PC-3 (cell line): ENCODE measurements around the gene IL9.

Experiments
- EZH2 ChIP-seq: fragments of 300-600 bp; sonication (generic); IDR thresholded peaks from one replicate; pipeline ENCODE4 v1.6.1; 2017; ENCODE audit warnings: antibody characterized with exemption, mild to moderate bottlenecking, low read length; ENCODE audit not compliant: unreplicated experiment
- EZH2phosphoT487 ChIP-seq: fragments of 300-600 bp; sonication (generic); IDR thresholded peaks from 2 replicates; pipeline ENCODE4 v1.6.1; 2018; ENCODE audit warnings: mild to moderate bottlenecking, antibody characterized with exemption, low read length, borderline replicate concordance
- TF ChIP-seq, protein P1 (sequence below): fragments of 300-600 bp; sonication (generic); conservative IDR thresholded peaks from 2 replicates; pipeline ENCODE4 v1.5.1; 2017; ENCODE audit warnings: antibody characterized with exemption, low read depth, mild to moderate bottlenecking, low read length

DNA sequence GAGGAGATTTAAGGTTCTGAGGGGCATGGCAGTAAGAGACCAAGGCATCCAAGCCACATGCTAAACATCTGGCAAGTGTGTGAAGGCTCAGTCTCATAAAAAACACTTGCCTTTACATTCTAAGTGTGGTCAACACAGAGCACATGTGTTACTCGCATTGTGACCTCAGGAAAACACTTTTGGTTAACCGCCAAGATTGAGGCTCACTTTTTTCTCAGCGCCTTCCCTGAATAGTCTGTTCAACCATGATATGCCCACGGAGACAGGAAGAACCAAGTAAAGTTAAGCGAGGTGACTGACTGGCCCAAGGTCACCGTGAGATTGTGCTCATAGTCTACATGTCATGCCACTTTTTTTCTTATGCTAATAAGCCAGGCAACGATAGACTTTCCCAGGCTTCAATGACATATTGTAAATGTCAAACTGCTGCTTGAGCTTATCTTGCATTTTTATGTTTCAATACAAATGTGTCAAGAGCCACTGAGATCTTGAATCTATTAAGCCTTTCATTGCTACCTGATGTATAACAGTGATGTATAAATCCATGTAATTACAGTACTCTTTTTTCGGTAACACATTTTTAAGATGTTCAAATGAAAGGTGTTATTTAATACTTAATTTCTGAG is 21.1 kb upstream of the IL9 start:
- TF ChIP-seq, protein P1, sequence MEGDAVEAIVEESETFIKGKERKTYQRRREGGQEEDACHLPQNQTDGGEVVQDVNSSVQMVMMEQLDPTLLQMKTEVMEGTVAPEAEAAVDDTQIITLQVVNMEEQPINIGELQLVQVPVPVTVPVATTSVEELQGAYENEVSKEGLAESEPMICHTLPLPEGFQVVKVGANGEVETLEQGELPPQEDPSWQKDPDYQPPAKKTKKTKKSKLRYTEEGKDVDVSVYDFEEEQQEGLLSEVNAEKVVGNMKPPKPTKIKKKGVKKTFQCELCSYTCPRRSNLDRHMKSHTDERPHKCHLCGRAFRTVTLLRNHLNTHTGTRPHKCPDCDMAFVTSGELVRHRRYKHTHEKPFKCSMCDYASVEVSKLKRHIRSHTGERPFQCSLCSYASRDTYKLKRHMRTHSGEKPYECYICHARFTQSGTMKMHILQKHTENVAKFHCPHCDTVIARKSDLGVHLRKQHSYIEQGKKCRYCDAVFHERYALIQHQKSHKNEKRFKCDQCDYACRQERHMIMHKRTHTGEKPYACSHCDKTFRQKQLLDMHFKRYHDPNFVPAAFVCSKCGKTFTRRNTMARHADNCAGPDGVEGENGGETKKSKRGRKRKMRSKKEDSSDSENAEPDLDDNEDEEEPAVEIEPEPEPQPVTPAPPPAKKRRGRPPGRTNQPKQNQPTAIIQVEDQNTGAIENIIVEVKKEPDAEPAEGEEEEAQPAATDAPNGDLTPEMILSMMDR: no peak
- no peak for TF ChIP-seq EZH2
- TF ChIP-seq EZH2phosphoT487: no peak
